ENCODE data around the gene AKAP8L.
"Not testable (repeated sequence)": the region's sequence is repeated elsewhere in the genome, so short reads cannot be mapped to it uniquely, and the experiment has no call there.

Gene AKAP8L

DNA sequence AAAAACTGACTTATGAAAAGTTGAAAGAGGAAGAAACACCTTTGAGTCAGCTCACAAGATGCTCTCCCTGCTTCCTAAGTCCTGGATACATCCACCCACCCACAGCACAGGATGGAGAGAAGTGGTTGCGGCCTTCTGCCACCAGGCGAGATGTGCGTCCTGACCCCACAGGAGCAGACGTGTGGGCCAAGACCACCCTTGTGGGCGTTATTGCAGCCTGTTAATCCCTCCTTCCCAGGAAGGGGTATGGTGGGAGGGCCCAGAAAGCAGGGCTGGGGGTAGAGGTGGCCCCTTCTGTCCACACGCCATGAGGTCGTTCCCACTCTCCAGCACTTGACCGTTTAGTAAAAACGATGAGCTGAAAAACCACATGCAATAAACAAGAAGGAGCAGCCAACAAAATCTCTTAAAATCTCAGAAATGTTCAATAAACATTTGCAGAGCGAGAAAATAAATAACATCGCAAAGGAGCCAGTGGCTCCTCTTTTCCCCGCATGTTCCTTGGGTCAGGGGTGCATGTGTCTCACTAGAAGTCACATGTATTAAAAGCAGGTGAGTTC lies 2.4 kb upstream of the AKAP8L start:
- no peak for DNase-seq (ENCODE audit: low read depth in 2 of 3, low spot score in 2 of 3)

DNA sequence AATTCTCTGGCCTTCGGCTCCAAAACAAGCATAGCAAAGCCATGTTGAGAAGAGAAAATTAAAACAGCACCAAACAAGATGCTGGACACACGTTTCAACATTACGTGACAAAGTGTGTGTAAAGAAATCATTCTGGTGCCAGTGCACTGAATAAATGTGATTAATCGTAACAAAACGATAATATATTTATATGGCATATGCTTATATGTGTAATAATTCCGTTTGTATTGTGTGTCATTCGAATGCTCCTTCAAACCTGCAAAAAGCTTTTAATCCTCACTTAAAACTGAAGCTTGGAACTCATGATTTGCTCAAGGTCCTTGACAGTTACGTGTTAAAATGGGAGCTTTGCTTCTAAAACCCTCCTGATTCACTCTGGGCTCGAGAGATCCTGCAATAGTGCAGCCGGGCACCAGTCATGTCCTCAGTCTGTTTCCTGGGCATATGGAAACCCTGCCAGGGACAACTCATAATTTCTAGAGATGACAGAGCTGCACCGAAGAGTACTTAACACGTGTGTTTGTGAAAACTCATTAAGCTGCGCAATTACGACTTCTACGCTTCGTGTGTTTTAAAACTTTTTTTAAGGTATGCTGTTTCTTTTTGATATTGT lies 731 bp upstream of the AKAP8L start:
- no peak for DNase-seq (ENCODE audit: low read depth in 2 of 3, low spot score in 2 of 3)

GRCh38 chr19:15418231-15418578 lies 583 bp downstream of the AKAP8L start:
- no peak for DNase-seq (ENCODE audit: low read depth in 2 of 3, low spot score in 2 of 3)

GRCh38 chr19:15417699-15418098 lies 1.1 kb downstream of the AKAP8L start:
- DNase-seq (ENCODE audit: low read depth in 2 of 3, low spot score in 2 of 3) = no peak

DNA sequence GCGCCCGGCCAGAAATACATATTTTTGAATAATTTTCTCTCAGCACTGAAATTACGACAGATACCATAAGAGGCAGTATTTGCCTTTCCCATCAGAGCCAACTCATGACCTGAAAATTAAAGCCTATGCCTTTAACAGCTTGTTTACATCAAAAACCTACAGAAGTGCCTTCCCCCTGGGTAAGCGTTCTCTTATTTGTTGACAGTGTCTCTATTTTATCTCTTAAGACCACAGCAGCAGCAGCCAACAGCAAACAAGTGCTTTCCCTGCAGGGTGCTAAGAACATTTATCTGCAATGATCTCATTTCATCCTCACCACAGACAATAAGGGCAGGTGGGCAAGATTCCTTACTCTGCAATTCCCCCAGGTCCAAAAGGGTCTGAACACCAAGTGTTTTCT lies 6.0 kb downstream of the AKAP8L start:
- no peak for DNase-seq (ENCODE audit: low read depth in 2 of 3, low spot score in 2 of 3)

DNA sequence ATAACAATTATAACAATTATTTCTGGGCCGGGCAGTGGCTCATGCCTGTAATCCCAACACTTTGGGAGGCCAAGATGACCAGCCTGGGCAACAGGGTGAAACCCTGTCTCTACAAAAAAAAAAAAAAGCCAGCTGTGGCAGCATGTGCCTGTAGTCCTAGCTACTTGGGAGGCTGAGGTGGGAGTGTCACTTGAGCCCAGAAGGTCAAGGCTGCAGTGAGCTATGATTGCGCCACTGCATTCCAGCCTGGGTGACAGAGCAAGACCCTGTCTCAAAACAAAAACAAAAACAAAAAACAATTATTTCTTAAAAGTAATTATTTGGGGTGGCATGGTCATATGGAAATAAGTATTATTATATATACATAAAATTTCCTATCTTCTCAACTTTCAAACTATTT lies 7.4 kb downstream of the AKAP8L start:
- not testable (repeated sequence) for DNase-seq (ENCODE audit: low read depth in 2 of 3, low spot score in 2 of 3)

- DNase-seq (ENCODE audit: low read depth in 2 of 3, low spot score in 2 of 3) = no peak
Measured at GRCh38 chr19:15404780-15405211, 14.0 kb downstream of the AKAP8L start.

DNA sequence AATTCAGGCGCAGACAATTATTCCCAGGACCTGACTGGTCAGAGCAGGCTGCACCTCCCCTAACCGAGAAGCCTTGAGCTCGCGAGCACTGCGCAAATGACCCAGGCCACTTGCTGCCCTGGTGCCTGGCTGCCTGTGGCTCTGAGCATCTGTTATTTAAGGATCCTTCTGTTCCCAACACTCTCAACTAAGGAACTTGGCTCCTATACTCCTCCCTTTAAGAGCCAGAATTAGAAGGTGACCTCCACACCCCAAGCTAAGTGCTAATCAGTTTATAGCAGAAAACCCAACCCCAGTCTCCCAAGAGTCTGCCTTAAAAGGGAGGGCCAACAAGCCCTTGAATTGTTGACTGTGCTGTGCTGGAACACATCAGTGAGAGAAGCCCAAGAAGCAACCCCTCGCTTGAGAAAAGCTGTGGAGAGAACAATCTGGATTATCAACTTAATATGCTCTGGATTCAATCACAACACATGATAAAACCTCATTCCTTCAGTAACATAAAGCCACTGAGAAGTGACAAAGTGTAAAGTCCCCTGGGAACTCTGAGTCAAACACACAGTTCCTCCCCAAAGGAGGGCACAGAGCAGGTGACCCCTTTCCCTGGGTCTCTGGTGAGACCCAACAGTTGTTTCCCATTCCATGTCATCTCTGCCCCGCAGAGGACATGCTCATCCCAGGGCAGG lies 14.6 kb downstream of the AKAP8L start:
- no peak for DNase-seq (ENCODE audit: low read depth in 2 of 3, low spot score in 2 of 3)

- DNase-seq (ENCODE audit: low read depth in 2 of 3, low spot score in 2 of 3) = no peak
Measured at GRCh38 chr19:15403151-15403531, 15.6 kb downstream of the AKAP8L start.

GRCh38 chr19:15402411-15403150 lies 16.2 kb downstream of the AKAP8L start:
- DNase-seq (ENCODE audit: low read depth in 2 of 3, low spot score in 2 of 3) = no peak

DNA sequence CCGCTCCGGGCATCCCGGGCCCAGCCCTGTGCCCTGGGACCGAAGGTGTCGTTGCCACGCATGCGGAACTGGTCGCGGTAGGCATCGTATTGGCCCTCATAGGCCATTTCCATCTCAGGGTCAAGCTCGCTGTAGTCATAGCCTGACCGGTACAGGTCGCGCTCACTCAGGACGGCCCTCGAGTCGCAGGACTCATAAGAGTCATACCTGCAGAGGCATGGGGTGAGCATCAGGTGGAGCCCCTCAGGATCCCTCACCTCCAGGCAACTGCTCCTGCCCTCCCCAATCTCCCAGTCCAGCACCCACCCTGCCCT lies 17.4 kb downstream of the AKAP8L start:
- DNase-seq (ENCODE audit: low read depth in 2 of 3, low spot score in 2 of 3) = no peak

DNA sequence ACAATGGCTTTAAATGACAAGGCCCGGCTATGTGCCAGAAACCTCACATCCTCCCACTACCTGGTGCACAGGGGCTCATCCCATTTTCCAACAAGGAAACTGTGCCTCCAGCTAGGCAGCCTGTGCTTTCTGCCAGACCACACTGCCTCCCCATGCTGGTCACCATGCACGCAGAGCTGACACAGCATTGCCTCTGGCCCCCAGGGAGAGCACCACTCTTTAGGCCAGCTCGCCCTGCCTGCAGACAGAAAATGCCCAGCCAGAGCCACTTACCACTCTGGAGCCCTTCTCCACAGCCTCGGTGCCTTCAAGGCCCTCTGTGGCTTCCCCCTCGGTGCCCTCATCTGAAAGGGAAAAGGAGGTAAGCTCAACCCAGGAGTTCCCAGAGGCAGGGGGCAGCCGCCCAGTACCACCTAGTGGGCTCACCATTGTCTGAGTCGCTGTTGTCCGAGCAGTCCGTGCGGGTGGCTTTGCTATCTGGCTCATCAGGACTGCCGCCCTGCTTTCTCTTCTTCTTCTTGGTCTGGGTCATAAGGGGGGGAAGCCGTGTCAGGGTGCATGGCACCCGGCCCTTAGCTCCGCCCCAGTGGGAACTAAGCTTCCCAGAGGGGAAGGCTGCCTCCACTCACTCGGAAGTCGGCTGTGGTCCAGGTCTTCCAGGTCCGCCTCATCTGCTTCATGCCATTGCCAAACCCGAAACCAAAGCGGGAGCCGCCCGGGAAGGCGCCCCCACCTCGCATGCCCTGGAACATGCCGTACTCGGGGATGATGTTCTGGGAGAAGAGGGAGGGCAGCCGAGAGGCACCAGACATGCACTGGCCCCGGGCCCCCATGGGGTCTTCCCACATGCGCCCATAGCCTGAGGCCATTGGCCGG lies 18.0 kb downstream of the AKAP8L start:
- no peak for DNase-seq (ENCODE audit: low read depth in 2 of 3, low spot score in 2 of 3)

GRCh38 chr19:15399635-15400034 lies 19.2 kb downstream of the AKAP8L start:
- no peak for DNase-seq (ENCODE audit: low read depth in 2 of 3, low spot score in 2 of 3)

GRCh38 chr19:15399234-15399515 lies 19.6 kb downstream of the AKAP8L start:
- DNase-seq (ENCODE audit: low read depth in 2 of 3, low spot score in 2 of 3) = no peak

GRCh38 chr19:15398501-15399233 lies 20.1 kb downstream of the AKAP8L start:
- no peak for DNase-seq (ENCODE audit: low read depth in 2 of 3, low spot score in 2 of 3)

DNA sequence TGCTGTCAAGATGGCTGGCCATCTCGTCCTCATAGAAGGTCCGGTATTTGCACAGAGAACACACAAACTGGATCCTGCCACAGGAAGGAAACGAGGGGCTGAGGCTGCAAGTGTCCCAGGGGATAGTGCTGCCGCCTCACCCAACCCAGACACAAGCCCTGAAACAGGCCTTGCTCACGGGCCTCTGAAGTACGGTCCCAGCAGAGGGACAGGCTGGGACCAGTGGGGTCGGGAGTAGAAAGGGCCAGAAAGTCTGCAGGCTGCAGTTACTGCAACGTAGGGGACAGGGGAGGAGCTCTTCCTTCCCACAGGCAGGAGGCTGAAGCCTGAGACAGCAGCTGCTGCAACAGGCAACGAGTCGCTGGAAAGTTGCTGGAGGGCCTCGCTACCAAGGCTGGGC lies 21.0 kb downstream of the AKAP8L start:
- no peak for DNase-seq (ENCODE audit: low read depth in 2 of 3, low spot score in 2 of 3)

DNA sequence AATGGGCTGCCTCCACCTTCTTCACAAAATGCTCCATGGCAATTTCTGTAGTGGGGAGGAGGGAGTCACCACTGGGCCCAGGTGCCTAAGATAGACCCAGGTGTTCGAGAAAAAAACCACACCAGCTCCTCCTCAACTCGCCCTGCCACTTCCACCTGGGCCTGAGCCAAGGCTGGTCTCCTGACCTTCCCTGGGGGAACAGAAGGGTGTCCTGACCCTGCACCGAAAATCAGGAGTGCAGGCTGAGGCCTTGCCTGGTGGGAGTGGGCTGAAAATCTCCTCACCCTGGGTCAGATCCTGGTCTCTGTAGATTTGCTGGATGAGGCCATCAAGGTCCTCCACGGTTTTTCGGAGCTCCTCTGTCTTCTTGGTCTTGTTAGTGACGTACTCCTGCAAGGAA lies 21.6 kb downstream of the AKAP8L start:
- no peak for DNase-seq (ENCODE audit: low read depth in 2 of 3, low spot score in 2 of 3)

- no peak for DNase-seq (ENCODE audit: low read depth in 2 of 3, low spot score in 2 of 3)
Measured at GRCh38 chr19:15396436-15396835, 22.4 kb downstream of the AKAP8L start.

- DNase-seq (ENCODE audit: low read depth in 2 of 3, low spot score in 2 of 3) = not testable (repeated sequence)
Measured at GRCh38 chr19:15395251-15395650, 23.5 kb downstream of the AKAP8L start.

DNA sequence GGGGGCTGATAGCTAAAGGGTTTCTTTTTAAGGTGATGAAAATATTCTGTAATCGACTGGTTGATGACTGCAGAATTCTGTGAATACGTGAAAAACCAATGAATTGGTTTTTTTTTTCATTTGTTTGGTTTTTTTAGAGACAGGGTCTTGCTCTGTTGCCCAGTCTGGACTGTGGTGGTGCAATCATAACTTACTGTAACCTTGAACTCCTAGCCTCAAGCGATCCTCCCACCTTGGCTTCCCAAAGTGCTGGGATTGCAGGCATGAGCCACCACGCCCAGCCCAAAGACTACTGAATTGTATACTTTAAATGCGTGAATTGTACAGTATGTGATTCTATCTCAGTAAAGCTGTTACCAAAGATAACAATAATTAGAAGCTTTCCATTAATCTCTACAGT lies 24.4 kb downstream of the AKAP8L start:
- no peak for DNase-seq (ENCODE audit: low read depth in 2 of 3, low spot score in 2 of 3)

DNA sequence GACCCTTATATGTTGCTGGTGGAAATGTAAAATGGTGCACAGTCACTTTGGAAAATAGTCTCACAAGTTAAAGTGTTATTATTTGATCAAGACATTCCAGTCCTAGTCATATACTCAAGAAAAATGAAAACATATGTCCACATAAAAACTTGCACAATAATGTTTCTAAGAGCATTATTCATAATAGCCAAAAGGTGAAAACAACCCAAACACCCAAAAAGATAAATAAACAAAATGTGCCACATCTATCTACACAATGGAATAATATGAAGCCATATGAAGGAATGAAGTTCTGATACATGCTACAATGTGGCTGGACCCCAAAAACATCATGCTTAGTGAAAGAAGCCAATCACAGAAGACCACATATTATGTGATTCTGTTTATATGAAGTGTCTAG lies 24.8 kb downstream of the AKAP8L start:
- DNase-seq (ENCODE audit: low read depth in 2 of 3, low spot score in 2 of 3) = no peak

Data from activated CD8-positive, alpha-beta memory T cell treated with anti-CD3 and anti-CD28 coated beads for 48 hours (primary cell).